Measurements from ENCODE around the gene FSIP2. TPM values are rescaled to one million over a fixed set of nuclear protein-coding genes. Genes with fewer than 3 reads are reported as not detected.

The FSIP2 gene
- total and polyA plus RNA-seq, 2 of the 8 experiments (the other 6 are each of a cell fraction or from before 2014, with no cell fraction given), result 0.47 to 1.4 TPM

DNA sequence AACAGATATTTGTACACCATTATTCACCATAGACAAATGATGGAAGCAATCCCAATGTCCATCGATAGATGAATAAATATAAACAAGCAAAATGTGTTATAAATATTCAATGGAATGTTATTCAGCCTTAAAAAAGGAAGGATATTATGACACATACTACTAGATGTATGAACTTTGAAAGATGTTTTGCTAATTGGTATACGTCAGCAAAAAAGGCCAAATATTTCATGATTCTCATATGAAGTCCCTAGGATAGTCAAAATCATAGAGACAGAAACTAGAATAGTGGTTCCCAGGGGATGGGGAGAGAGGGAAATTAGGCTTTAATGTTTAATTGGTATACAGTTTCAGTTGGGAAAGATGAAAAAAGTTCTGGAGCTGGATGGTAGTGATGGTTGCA, 85.2 kb downstream of the FSIP2 start:
- no peaks in the 10 kb centered on the region; the same call in 1 of the 2 replicates for H3K23me2 ChIP-seq (ENCODE audit: low read depth, low read length)
- no peaks in the 10 kb centered on the region for H4K20me1 ChIP-seq (replicated peaks in 1 of 2; ENCODE audit: control insufficient read depth in 1 of 2, insufficient read depth in 2 of 2, low read length in 2 of 2)
- no peak for FAIRE-seq
- no peak overlapping the region for H4K91ac ChIP-seq (replicated peaks; ENCODE audit: insufficient read length, low read length)
- no peaks in the 10 kb centered on the region for H3K9me3 ChIP-seq (ENCODE audit: insufficient read depth in 2 of 2, low read depth in 1 of 2, low read length in 1 of 2)
- POLR2A ChIA-PET (ENCODE audit: partially characterized antibody), result no interaction called here
- H4K5ac ChIP-seq (ENCODE audit: insufficient read length, low read depth, low read length), result no peak overlapping the region
- no peaks in the 10 kb centered on the region for H3K79me1 ChIP-seq (ENCODE audit: low read depth, low read length)
- H3K14ac ChIP-seq (ENCODE audit: insufficient read length), result no peak overlapping the region
- no peaks in the 10 kb centered on the region for H3K79me2 ChIP-seq (ENCODE audit: control insufficient read depth in 1 of 2, insufficient read depth in 2 of 2, low read length in 2 of 2)
- no peak overlapping the region for H2BK12ac ChIP-seq (ENCODE audit: low read depth, low read length)
- H3K4me3 ChIP-seq (ENCODE audit: extremely low read depth in 1 of 4, insufficient read depth in 2 of 4, low read depth in 3 of 4, low read length in 4 of 4), result no peak overlapping the region
- no peak overlapping the region for H2BK20ac ChIP-seq (ENCODE audit: low read length)
- H3K23ac ChIP-seq (ENCODE audit: insufficient read length), result no peak overlapping the region
- H3K4me1 ChIP-seq (replicated peaks in 1 of 4; ENCODE audit: control insufficient read depth in 3 of 4, insufficient read depth in 4 of 4, low read length in 3 of 4), result no peaks in the 10 kb centered on the region
- H3K9ac ChIP-seq (replicated peaks in 1 of 4; ENCODE audit: extremely low read depth in 1 of 4, low read depth in 3 of 4, low read length in 3 of 4), result no peak overlapping the region
- H2AK5ac ChIP-seq (ENCODE audit: low read depth, low read length), result no peak overlapping the region
- H3K27me3 ChIP-seq (replicated peaks in 1 of 4; ENCODE audit: control insufficient read depth in 3 of 4, extremely low read depth in 1 of 4, insufficient read depth in 3 of 4, low read length in 3 of 4), result no peaks in the 10 kb centered on the region
- H2AFZ ChIP-seq (ENCODE audit: low read length), result no peak overlapping the region
- H2BK5ac ChIP-seq (ENCODE audit: low read depth, low read length), result no peak overlapping the region
- no peak for TF ChIP-seq ASH2L (IDR thresholded peaks at IDR 0.05; ENCODE audit: low read length)
- no peak for TF ChIP-seq JUND (IDR thresholded peaks at IDR 0.05; ENCODE audit: low read length)
- TF ChIP-seq, protein P1, sequence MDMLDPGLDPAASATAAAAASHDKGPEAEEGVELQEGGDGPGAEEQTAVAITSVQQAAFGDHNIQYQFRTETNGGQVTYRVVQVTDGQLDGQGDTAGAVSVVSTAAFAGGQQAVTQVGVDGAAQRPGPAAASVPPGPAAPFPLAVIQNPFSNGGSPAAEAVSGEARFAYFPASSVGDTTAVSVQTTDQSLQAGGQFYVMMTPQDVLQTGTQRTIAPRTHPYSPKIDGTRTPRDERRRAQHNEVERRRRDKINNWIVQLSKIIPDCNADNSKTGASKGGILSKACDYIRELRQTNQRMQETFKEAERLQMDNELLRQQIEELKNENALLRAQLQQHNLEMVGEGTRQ (IDR thresholded peaks at IDR 0.05; ENCODE audit: low read length), result no peak
- no peak for TF ChIP-seq JUN (IDR thresholded peaks at IDR 0.05; ENCODE audit: low read depth, low read length)
- TF ChIP-seq NANOG (IDR thresholded peaks at IDR 0.05; ENCODE audit: insufficient read depth, low read depth, low read length, poor library complexity, severe bottlenecking), result no peak
- TF ChIP-seq RBBP5 (IDR thresholded peaks at IDR 0.05; ENCODE audit: borderline replicate concordance, low read depth, low read length), result no peak
- TF ChIP-seq, protein P2, sequence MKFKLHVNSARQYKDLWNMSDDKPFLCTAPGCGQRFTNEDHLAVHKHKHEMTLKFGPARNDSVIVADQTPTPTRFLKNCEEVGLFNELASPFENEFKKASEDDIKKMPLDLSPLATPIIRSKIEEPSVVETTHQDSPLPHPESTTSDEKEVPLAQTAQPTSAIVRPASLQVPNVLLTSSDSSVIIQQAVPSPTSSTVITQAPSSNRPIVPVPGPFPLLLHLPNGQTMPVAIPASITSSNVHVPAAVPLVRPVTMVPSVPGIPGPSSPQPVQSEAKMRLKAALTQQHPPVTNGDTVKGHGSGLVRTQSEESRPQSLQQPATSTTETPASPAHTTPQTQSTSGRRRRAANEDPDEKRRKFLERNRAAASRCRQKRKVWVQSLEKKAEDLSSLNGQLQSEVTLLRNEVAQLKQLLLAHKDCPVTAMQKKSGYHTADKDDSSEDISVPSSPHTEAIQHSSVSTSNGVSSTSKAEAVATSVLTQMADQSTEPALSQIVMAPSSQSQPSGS (IDR thresholded peaks at IDR 0.05; ENCODE audit: low read length), result no peak
- no peak for TF ChIP-seq POLR2AphosphoS5 (IDR thresholded peaks at IDR 0.05; ENCODE audit: low read depth, low read length)
- TF ChIP-seq, protein P3, sequence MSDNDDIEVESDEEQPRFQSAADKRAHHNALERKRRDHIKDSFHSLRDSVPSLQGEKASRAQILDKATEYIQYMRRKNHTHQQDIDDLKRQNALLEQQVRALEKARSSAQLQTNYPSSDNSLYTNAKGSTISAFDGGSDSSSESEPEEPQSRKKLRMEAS (IDR thresholded peaks at IDR 0.05), result no peak
- no peak for TF ChIP-seq NRF1 (IDR thresholded peaks at IDR 0.05; ENCODE audit: low read depth, low read length)
- no peak for TF ChIP-seq TAF7 (optimal IDR thresholded peaks at IDR 0.05; ENCODE audit: borderline replicate concordance, low read depth, low read length)
- H3K56ac ChIP-seq (replicated peaks; ENCODE audit: insufficient read length, low read depth, low read length), result no peak overlapping the region
- no peak overlapping the region for H3K4ac ChIP-seq (replicated peaks; ENCODE audit: insufficient read length, low read depth, low read length)
- no peaks in the 10 kb centered on the region for H3K36me3 ChIP-seq (ENCODE audit: control insufficient read depth in 2 of 4, insufficient read depth in 4 of 4, low read length in 3 of 4)
- no peak overlapping the region for H2BK120ac ChIP-seq (replicated peaks; ENCODE audit: low read depth, low read length)
- H4K8ac ChIP-seq (ENCODE audit: extremely low read depth, insufficient read depth, low read length), result no peak overlapping the region
- no peak for DNase-seq (ENCODE audit: low read depth in 1 of 2, low spot score in 2 of 2)
- no peak overlapping the region for H3K27ac ChIP-seq (ENCODE audit: low read depth, low read length)
- WGBS, 2 experiments (ENCODE audit: extremely low coverage in 1 of 2, insufficient coverage in 1 of 2, insufficient read length in 1 of 2, insufficient replicate concordance in 2 of 2, low coverage in 1 of 2, low lambda C conversion rate in 2 of 2, missing lambda C conversion rate in 1 of 2), result 85% methylated on average over 2 of the region's 2 CpGs; no CpG with 5 or more reads in 1 of the 2 experiments
- CTCF ChIA-PET (ENCODE audit: partially characterized antibody), result no interaction called here
- H3K18ac ChIP-seq (ENCODE audit: extremely low read depth, low read length), result no peak overlapping the region
- H3K4me2 ChIP-seq (ENCODE audit: insufficient read depth in 1 of 2, low read depth in 2 of 2, low read length in 2 of 2), result no peak overlapping the region
- H2BK15ac ChIP-seq (ENCODE audit: low read length), result no peak overlapping the region

All from H1 (cell line).